Right ventricle myocardium superior (tissue), 1 donor: ENCODE results near the gene SNAI3. TPM values are rescaled to one million over a fixed set of nuclear protein-coding genes. Genes with fewer than 3 reads are reported as not detected.

Experiments
- ATAC-seq: fragments of 200-7000 bp; cut with Tn5 transposase; one replicate; pipeline ENCODE4 v1.9.1; 2020; ENCODE audit warnings: mild to moderate bottlenecking; ENCODE audit not compliant: poor library complexity
- DNase-seq: peaks from one replicate; pipeline ENCODE4 v3.0.0-alpha.2; 2020
- intact Hi-C: fragments of 100-400 bp; cut with DNase I; formaldehyde crosslinking; loops from one replicate; pipeline ENCODE4 v1.11.2; 2022
- total RNA-seq: library from RNA; stranded (reverse); fragmentation: NEBNext Ultra II Directional; extraction: Animal tissue kit (Norgen Biotek cat#: 25700); gene quantifications from one replicate; pipeline ENCODE4 v1.2.1, GENCODE V29; 2021
- donor health status: DM: no; HTN: yes; CAD: no; lungs with severe emphysema.

SNAI3 gene
- total RNA-seq, 1 donor from 2014 or later, result 3.0 TPM

DNA sequence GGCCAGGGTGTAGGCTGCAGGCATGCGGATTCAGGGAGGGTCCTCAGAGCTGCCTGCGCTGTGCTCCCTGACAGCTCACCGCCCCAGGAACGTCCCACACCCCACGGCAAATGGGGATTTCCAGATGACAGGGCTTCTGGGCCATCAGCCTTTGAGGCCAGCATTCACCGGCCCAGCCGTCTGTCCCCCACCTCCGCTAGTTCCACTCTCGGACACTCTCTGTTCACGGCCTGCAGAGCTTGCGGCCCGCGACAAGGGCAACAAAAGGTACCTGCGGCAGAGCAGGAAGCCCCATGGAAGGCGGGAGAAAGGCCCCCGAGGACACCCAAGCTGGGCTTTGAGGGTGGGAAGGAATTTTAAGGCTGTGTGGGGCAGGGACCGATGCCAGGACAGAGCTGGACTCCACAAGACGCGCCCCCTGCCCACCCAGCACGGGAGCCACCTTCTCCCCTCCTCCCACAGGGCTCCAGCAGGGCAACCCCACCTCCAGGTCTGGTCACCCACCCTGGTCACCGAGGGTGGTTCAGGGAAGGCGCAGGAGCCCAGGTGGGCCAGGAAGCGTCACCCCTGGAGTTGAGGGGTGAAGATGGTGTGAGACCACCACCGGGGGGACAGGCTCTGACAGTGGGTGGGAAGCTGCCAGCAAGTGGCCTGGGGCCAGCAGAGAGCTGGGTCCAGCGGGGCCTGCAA lies 29.9 kb downstream of the SNAI3 start:
- no peak for DNase-seq
- intact Hi-C loops, result no loop called here

DNA sequence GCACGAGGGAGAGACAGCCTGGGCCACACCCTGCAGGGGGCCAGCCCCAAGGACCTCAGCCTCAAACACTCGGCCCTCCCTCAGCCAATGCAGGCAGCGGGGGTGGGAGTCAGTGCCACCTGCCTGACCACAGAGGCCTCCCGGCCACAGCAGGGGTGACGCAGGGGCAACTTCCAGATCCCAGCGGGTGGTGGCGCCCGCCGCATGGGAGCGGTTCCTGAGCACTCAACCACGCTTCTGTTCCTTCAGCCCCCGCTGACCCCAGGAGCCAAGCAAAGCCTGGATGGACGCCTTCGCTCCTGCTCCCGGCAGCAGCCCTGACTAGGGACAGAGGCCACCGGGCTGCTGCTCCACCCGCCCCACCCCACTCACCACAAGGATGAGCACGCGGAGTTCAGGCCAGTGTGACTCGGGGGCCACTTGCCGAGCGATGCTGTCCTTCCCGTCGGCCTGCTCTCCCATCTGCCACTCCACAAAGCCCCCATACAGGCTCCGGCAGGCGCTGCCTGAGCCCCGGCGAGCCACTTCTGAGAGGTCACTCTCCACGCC lies 30.5 kb downstream of the SNAI3 start:
- no peak for DNase-seq
- intact Hi-C loops, result no loop called here

More for the DNA sequence above, 29.9 kb downstream of the SNAI3 start:
- ATAC-seq, result no peak

GRCh38 chr16:88655053-88655732 lies 31.1 kb downstream of the SNAI3 start:
- ATAC-seq (no peak), DNase-seq (no peak)
- intact Hi-C loops, result no loop called here

More for the DNA sequence above, 30.5 kb downstream of the SNAI3 start:
- no peak for ATAC-seq

DNA sequence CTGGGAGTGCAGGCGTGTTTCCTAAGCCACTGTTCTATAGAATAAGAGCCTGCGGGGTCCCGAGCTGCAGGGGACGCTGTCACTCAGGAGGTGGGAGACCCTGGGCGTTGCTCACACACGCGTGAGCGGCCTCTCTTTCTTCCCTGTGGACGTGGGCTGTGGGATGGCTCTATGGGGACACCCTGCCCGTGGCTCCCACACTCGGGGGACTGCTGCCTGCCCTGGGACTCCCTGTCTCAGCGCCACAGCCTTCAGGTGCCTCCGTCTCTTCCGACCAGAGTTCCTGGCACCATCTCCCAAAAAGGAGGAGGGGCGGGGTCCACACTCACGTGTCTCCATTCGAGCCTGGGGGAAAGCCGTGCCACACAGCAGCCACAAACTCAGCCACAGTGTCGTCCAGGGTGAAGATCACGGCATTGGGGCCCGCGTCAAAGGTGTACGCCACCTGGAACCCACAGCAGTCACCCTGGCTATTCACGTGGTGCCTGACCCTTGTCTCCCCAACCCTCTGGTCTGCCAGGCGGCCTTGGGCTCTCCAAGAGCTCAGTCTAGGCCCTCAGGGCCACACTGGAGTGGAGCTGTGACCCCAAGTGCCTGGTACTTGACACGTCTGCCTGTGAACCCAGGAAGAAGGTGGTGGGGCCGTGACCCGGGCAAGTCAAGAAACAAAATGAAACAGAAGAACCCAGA lies 31.8 kb downstream of the SNAI3 start:
- ATAC-seq, result no peak
- intact Hi-C loops, result no loop called here
- DNase-seq, result no peak

GRCh38 chr16:88653596-88654362 lies 32.5 kb downstream of the SNAI3 start:
- ATAC-seq, result no peak
- DNase-seq, result no peak
- intact Hi-C loops, result no loop called here

DNA sequence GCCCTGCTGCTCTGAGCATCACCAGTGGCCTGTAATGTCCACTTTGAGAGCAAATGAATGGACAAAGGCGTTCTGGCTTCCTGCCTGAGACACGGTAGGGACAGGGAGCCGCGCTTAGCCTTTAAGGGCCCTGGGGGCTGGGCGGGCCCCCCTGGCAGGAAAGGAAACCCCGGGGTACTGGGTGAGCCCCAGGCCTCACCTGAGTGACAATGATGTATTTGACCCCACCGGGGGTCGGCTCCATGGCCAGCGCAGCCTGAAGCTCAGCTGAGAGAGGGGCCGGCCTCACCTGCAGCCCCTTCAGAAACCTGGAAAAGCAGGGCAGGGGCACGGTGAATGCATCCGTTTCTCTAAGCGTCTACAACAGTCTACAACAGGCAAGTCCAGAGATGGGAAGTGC lies 33.2 kb downstream of the SNAI3 start:
- intact Hi-C loops, result no loop called here
- DNase-seq (no peak), ATAC-seq (no peak)

DNA sequence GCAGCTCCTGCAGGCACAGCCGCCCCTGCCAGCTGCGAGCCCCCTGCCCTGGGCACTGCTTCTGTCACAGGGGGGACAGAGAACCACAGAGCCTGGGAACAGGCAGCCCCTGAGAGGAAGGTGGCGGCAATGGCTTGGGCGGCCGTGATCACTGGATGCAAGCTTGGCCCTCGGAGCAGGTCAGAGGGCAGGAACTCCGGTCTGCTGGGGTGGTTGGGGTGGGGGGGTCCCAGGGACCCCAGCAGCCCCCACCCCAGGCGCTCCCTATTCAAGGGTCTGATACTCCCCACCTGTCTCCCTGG lies 33.6 kb downstream of the SNAI3 start:
- DNase-seq, result no peak
- intact Hi-C loops, result no loop called here
- ATAC-seq, result no peak

DNA sequence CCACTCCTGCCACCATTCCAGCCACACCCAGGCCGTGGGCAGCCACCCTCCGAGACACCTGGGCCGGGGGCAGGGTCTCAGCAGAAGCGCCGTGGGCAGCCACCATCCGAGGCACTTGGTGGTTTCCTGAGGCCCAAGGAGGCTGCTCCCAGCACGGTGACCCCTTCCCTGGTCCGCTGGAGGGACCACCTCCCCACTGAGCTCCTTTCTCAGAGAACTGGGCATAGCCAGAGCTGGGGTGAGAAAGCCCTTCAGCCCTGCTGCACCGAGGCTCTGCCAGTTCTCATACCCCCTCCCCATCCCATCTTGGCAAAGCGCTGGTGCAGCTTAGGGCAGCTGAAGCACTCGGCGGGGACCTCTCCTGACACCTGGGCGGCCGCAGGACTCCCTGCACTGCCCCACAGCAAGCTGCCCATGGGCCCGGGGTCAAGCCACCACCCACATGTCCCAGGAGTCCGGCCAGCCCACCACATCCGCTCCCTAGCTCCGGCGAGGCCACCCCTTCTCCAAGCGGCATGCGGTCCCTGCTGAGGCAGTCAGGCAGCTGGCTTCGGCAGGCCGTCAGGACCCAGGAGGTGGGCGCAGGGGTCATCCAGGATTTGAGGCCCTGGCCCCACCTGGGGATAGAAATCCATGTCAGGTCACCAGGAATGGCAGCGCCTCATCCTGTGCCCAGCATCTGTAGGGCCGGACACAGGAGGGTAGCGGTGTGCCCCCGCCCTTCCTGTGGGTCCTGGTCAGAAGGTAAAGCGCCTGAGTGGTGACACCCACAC lies 34.1 kb downstream of the SNAI3 start:
- ATAC-seq, result no peak

DNA sequence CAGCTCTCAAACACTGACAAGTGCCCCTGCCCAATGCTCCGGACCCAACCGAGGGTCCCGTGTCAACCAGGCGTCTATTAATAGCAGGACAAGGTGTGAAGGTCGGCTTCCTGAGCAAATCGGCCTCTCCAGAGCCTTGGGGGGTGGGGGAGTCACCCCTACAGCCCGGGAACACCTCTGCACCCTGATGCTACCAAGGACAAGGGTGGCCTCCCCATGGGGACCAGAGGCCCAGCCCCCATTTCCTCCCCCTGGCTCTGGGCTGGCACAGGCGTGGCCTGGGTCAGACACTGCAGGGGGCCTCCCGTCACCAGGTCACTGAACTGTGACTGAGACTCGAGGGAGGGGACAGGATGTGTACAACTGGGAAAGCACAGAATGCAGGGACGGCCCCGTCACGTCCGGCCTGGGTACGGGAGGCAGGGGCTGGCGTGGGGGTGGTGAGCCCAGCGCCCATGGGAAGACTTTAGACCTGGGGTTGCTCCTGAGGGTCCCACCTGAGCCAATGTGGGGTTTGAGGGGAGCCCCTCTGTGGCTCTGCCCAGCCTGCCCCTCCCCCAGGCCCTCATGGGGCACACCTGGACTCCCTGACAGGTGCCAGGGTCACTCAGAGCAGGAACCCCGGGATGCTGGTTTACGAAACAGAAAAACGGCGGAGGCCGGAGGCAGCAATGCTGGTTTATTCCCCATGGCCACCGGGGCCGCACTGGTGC lies 34.9 kb downstream of the SNAI3 start:
- DNase-seq (peak; percentile 74), ATAC-seq (peak; percentile 34)
- intact Hi-C loops, result no loop called here

More for the DNA sequence above, 34.1 kb downstream of the SNAI3 start:
- DNase-seq, result no peak
- intact Hi-C loops, result no loop called here

- ATAC-seq (peak; percentile 90), DNase-seq (peak; percentile 90)
- intact Hi-C loops, result no loop called here
Measured at GRCh38 chr16:88650749-88651275, 35.5 kb downstream of the SNAI3 start, which contains the start of gene CYBA. Gene CYBA (minus strand): TSS chr16:88651053. CDS start chr16:88651013, 40 bp downstream.

DNA sequence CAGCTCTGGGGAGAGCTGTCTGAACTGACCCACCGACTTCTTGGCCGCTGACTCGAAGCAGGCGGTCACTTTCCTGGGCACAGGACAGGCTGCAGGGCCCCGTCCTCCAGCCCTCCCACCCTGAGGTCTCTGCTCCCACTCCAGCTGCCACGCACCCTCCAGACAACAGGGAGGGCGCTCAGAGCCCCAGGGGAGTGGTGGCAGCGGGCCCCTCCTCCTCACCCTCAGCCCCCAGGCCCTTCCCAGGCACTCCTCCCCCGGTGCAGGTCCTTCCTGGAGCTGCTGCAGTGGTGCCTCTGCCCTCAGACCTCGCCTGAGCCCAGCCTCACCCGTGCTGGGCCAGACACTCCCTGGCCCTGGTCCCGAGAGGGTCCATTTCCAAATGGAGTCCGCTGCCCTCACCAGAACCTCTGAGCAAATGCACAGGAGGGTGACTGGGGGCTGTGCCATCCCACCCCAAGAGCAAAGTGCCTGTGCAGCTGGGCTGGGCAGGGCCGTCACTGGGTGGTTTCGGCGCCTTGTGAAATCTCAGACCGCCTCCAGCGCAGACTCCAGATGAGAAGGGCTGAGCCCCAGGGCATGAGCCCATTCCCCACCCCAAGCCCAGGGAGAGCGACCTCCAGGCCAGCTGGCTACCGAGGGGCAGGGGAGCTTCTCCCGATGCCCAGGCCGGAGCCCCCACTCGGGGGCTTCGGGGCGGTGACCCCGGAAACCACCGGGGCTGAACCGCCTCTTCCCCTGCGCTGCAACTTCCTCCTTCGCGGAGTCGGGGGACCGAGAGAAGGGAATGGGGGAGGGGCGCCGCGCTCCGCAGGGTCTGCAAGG lies 36.2 kb downstream of the SNAI3 start:
- ATAC-seq (peak; percentile 44), DNase-seq (peak; percentile 70)
- intact Hi-C loops, result no loop called here

- DNase-seq (no peak), ATAC-seq (no peak)
- intact Hi-C loops, result no loop called here
Measured at GRCh38 chr16:88649195-88649923, 36.9 kb downstream of the SNAI3 start.

DNA sequence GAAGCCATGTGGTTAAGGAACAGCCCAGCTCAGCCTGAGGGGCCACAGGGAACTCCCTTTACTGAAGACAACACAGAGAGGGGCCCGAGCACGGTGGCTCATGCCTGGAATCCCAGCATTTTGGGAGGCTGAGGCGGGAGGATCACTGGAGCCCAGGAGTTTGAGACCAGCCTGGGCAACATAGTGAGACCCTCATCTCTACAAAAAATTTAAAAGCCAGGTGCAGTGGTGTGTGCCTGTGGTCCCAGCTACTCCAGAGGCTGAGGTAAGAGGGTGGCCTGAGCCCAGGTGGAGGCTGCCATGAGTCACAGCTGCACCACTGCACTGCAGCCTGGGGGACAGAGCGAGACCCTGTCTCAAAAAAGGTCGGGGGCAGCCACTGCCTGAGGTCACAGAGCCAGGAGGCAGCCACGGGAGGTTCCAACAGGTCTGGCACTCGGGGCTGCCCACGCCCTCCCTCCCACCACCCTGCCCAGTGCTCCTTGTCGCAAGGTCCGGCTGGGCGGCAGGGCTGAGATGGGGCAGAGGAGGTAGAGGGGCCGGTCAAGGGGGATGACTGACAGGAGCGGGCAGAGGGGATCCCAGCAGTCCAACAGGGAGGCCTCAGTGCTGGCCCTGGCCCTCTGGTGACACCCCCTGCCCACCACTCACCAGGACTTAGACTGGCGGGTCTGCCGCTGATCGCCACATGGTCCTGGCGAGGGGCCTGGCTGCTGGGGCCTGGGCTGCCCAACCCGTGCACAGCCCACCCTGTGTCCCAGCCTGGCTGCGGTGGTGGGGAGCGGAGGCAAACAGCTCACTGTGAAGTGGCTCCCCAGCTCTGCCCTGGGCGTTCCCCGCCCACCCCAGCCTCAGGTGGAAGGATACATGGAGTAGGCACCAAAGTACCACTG lies 38.9 kb downstream of the SNAI3 start:
- DNase-seq (no peak), ATAC-seq (no peak)
- intact Hi-C loops, result no loop called here

DNA sequence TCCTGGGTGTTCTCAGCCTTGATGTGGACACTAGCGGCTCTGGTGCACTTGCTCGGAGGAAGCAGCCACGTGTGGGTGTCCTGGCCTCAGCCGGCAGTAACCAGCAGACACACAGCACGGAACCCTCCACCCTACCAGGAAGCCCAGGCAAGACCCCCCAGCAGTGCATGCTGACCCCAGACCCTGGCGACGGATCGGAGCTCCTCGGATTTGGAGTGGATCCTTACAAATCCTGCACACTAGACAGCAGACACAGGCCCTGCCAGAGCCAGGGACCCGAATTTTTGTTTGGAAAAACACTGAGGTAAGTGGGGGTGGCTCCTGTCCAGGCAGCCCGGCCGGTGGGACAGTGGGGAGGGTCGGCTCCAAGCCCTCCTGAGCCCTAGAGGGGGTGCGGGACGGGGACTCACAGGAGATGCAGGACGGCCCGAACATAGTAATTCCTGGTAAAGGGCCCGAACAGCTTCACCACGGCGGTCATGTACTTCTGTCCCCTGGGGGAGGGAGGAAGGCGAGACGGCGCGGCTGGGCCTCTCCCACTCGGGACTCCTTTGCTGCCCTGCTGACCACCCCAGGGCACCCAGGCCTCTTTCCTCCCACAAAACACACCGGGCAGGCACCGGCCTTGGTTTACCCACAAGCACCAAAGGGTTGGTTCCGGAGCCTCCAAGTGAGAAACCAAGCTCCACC lies 39.8 kb downstream of the SNAI3 start:
- no peak for DNase-seq
- no peak for ATAC-seq

More for the DNA sequence above, 39.8 kb downstream of the SNAI3 start:
- intact Hi-C loops, result no loop called here
